HG03457 (cell line): ENCODE results near the gene ZNF22.
"Not testable (repeated sequence)": the region's sequence is repeated elsewhere in the genome, so short reads cannot be mapped to it uniquely, and the experiment has no call there.

Experiments
- ATAC-seq: cut with Tn5 transposase; IDR thresholded peaks from one replicate; pipeline ENCODE4 v1.9.1; 2021; ENCODE audit warnings: moderate number of reproducible peaks; ENCODE audit not compliant: unreplicated experiment

Gene ZNF22

DNA sequence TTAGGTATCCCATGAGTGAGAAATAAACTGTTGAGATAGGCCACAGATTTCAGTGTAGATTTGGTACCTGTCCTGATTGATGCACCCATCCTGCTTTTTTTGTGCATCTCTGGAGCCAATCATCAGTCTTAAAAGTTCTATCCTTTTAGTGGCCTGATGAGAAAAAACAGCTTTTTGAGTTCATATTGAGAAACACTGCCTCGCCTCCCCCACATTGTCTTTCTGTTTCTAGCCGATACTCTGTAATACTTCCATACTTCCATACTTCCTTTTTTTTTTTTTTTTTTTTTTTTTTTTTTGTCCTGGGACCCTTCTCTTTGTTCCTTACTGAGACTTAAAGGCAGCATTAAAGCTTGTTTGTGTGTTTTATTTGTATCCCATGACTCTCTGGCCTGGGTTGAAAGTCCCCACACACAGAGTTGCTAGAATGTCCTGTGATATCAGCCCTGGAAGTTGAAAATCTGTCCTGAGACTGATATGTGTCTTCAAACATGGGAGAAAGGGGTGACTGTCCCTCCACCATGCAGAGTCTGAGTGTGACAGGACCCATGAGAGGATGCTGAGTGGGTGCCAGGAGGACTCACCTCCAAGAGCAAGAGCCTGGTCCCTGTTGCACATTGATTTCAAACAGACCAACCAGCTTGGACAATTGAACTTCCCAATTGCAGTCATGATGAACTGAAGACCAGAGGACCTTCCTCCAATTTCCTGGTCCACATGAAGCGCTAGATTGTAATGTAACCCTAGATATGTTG lies 5.7 kb downstream of the ZNF22 start:
- no peak for ATAC-seq

DNA sequence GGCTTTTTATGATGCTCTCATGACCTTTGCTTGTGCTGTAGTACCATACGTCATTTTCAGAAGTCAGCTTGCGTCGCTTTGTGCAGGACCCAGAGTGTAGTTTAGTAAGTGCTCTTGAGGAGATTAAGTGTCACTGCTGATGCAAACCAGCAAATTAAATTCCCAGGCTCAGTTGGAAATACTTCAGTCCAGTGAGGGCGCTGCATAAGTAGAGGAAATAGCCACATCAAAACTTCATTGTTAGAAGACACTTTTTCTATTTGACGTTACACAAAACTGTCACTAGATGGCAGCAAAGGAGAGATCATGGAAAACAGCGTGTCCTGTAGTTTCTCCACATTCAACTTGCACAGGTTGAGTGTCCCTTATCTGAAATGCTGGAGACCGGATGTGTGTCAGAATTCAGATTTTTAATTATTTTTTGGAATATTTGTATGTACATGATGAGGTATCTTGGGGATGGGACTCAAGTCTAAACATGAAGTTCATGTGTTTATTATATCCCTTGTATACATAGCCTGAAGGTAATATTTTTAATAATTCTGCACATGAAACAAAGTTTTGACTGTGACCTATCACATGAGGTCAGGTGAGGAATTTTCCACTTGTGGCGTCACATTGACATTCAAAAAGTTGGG lies 7.9 kb downstream of the ZNF22 start:
- ATAC-seq, result no peak

DNA sequence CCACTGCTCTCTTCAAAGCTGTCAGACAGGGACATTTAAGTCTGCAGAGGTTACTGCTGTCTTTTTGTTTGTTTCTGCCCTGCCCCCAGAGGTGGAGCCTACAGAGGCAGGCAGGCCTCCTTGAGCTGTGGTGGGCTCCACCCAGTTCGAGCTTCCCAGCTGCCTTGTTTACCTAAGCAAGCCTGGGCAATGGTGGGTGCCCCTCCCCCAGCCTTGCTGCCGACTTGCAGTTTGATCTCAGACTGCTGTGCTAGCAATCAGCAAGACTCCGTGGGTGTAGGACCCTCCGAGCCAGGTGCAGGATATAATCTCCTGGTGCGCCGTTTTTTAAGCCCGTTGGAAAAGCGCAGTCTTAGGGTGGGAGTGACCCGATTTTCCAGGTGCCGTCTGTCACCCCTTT lies 13.8 kb downstream of the ZNF22 start:
- not testable (repeated sequence) for ATAC-seq

DNA sequence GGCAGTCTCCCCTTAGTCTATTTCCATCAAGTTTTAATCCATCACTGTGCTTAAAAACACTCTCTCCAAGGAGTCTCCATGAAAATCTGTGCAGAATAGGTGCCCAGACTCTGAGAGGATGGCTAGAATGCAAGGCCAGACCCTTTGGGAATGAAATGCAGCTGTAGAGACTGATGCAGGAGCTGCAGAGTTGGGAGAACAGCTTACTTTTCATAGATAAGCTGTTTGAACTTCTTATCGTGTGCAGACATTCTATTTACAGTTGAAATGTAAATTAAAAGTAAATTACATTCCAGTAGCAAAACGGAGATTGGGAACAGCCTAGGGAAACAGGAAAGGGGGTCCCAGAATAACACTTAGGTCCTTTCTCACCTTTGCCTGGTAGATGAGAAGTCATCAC lies 14.9 kb downstream of the ZNF22 start:
- no peak for ATAC-seq

DNA sequence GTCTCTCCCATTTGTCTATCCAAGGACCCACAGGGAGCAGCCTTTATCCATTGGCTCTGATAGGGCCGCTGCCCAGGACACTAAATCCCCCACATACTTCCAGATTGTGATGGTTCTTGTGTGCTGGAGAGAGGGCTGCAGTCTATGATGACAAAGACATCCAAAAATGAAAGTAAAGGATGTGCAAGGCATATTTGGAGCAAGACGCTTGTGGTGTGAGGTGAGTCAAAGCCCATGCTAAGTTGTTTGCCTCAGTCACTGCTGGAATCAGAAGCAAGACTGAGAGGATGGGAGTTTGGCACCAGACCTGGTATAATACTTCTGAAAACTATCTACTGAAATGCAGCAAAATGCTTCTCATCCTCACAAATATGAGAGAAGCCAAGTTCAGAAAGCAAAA lies 22.7 kb downstream of the ZNF22 start:
- no peak for ATAC-seq

DNA sequence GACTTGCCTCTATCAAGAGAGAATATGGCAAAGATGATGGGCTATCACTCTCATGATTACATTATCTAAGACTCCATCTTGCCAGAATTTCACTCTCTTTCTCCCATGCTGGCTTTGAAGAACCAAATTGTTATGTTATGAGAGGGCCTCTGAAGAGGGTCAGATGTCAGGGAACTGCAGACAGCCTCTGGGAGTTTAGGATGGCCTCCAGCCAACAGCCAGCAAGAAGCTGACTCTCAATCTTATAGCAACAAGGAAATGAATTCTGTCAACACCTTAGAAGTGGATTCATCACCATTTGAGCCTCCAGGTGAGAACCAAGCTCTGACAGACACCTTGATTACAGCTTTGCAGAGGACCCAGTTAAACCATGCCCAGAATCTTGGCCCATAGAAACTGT lies 33.6 kb downstream of the ZNF22 start:
- ATAC-seq, result no peak

DNA sequence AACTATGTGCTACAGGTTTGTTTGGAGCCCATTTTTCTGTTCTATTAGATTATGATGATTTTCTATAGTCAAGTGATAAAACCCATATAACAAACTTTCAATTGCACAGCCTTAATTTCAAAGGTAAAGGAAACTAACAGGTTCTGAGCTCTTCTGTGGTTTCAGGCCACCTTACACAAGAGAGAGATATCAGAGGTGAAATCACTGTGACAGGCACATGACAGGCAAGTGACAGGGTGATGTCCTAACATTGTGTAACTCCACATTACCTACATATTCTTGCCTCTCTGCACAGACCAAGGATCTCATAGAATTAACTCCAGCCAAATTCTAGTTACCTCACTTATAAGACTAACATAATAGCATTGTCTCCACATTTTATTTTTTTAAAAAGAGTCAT lies 35.0 kb downstream of the ZNF22 start:
- ATAC-seq, result no peak

DNA sequence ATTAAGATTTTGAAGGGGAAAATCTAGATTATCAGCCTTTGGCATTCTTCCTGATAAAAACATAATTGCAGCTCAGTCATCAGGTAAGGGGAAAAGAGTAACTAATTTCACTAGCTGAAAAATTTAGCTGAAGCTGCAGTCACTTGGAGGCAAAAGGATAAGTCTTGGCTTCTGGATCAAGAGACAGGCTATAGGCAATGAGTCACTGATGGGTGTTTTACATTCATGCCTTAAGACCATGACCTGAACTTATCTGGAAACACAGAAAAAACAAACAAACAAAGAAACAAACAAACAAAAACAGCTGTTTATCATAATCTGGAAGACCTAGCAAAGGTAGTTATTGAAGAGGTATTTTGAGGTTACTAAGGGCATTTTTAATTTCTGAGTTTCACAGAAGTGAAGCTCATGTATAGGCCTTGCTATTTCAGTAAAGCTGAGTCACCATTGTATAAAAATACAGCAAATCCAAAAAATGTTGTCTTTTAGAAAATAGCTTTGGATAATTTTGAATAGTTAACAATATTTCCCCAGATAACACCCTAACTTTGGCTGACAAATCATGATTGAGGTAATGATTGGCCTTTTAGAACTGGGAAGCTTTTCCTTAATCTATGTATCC lies 40.3 kb downstream of the ZNF22 start:
- ATAC-seq, result no peak

DNA sequence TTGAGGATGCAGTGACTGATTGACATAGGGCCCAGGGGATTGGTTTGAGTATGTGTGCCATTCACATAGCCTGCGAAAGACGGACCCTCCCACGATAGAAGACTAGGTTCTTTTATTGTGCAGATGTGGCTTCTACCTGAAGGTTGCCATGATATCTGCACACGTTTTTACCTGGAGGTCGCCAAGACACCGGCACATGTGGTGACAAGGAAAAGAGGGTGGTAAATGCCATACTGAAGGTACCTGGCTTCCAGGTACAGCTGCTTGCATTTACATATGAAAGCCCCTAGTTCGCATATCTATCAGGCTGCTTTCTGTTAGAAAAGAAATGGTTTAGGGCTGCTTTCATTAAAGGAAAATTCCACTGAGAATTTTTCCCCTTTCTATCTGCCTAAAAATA lies 43.6 kb downstream of the ZNF22 start:
- no peak for ATAC-seq

DNA sequence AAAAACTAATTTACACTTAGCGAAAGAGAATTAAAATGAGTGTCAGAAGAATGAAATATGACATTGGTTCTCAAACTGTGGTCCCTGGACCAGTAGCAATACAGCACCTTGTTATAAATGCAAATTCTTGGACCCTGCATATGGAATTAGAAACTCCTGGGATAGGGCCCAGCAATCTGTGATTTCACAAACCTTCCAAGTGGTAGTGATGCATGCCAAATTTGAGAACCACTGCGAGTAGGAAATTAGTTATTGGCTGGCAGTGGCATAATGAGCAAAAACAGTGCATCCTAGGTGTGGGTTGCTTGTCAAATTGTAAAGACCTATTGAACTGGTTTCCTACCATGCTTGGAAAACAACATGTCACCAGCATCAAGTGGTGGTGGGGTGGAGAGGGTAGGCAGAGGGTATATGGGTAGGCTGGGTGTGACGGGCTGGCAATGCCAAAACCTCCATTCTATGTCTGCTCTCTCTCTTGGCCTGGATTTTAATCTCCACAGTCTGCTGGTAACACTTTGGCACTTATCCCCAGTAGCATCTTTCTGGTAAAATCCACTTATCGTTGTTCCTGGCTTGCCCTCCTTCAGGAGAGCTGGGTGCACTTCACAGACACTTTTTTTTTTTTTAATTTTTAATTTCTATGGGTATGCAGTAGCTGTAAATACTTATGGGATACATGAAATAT lies 50.0 kb downstream of the ZNF22 start:
- ATAC-seq, result no peak

DNA sequence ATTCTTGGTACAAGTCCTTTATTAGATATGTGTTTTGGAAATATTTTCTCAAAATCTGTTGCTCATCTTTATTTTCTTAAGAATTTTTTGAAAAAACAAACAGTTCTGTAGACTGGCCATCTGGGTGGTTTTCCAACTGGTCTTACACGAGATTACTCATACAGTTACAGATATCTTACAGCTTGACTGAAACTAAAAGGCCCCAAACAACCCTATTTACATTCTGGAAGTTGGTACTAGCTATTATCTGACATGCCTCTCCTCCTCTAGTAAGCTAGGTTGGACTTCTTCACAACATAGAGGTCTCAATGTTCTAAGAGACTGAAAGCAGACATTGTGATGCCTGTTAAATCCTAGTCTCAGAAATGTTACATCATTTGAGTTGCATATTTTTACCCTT lies 52.0 kb downstream of the ZNF22 start:
- ATAC-seq, result no peak

DNA sequence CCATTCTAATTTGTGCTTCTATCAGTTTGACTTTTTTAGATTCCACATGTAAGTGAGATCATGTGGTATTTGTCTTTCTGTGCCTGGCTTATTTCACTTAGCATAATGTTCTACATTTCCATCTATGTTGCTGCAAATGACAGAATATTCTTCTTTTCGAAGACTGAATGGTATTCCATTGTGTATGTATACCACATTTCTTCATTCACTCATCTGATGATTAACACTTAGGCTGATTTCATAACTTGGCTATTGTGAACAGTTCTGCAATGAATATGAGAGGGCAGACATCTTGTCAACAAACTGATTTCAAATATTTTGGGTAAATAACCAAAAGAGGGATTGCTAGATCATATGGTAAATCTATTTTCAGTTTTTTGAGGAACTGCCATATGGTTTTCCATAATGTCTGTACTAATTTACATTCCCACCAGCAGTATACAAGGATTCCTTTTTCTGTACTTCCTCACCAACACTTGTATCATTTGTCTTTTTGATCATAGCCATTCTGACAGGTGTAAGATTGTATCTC lies 52.9 kb downstream of the ZNF22 start:
- no peak for ATAC-seq
